DMS114 treated with DMSO at 0.1 percent for 48 hours (cell line): ENCODE results near the gene TTLL3.

Experiments
- DNase-seq: peaks from one replicate; lab custom pipeline; 2025; ENCODE audit not compliant: unreplicated experiment; lab: John Stamatoyannopoulos, UW

The TTLL3 gene

DNA sequence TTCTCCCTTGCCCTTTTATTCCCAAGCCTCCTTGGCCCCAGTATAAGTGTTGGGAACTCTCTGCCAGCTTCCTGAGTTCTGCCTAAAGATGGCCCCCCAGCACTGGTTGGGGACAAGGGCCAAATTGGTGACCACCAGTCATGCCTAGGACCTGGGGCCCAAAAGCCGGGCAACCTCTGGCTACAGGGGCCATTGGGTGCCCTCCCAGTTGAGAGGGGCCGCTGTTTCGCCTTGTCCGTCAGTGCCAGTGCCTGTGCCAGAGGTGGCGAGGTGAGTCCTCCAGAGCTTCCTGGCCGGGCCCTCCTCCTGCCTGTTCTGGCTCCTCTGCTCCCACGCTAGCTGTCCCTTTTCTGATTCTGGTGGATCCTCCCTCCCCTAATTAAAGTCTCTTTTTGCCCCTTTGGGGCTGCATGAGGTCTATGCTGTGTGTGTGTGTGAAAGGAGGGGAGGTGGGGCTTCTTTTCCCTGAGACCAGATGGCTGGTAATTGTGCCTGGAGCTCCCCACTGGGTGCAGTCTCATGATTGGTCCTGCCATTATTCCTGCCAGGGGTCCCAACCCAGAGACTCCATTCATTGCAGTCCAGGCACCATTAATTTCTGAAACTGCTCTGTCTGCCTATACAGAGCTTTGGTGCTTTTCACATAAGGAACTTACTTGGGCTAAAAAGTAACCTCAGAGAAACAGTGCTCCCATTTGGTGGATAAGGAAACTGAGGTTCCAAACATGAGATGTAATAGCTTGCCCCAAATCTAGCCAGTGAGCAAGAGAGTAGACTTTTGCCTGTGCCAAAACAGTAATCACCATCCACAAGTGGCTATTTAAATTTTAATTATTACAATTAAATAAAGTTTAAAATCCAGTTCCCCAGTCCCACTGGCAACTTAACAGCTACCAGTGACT lies 3.1 kb upstream of the TTLL3 start:
- no peak for DNase-seq

DNA sequence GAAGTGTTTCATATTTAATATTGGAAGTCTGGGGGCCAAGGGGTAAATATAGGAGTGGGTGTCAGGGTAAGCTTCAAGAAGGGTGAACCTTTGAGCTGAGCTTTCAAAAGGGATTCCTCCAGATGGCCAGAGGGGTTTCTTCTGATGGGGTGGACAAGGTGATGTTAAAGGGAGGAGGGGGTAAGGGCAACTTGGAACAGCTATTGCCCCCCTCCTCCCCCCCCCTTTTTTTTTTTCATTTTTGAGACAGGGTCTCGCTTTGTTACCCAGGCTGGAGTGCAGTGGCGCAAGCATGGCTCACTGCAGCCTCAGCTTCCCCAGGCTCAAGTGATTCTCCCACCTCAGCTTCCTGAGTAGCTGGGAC lies 2.1 kb upstream of the TTLL3 start:
- no peak for DNase-seq

DNA sequence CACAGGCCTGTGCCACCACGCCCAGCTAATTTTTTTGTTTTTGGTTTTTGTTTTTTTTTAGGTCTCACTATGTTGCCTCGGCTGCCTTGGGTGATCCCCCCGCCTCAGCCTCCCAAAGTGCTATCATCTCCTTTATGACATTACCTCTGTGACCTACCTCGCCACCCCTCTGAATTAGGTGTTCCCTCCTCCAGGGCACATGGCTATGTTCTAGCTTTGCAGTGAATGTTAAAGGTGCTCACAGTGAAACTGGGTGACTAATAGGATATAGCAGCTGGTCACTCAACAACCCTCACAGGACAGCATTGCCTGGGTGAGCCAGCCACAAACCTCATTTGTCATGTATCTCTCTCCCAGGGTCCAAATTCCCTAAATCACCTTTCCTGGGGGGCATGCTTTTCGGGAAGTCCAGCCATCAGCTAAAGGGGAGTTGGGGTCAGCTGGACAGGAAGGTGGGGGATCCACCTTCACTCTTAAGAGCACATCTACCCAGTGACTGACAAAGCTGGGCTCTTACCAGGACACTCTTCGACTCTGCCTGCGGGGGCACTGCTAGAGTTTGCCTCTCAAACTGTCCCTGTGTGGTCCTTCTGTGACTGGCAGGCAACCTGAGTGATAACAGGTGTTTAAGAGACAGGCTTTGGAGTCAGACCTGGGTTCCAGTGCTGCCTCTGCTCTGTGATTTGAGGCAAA lies 1.6 kb upstream of the TTLL3 start:
- no peak for DNase-seq

DNA sequence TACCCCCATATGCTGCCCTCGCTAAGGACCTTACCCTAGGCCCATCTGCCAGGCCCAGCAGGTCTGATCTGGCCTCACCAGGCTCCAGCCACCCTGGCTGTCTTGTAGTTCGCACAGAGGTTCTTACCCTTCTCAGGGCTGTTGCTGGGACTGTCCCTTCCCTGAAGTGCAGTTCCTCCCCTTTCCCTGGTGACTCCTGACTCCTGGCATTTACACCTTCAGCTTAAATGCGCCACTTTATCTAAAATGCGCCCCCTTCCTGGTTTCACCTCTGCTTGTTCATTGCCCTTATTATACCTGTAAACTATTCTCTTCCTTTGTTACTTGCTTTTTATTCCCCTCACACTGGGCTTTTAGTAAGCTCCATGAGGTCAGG lies 835 bp upstream of the TTLL3 start:
- DNase-seq = no peak

DNA sequence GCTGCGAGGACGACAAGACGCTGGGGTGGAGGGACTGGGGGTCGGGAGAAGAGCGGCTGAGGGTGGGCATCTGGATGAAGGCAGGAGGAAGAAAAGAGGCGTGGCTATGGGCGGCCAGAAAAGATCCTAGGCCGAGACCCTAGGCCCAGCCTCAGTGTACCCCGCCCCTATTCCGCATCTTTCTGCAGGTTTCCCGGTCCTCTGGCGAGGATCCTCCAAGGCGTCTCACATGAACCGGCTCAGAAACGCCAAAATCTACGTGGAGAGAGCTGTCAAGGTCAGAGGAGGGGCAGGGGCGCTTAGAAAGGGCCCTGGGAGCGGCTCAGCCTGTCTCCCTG lies 340 bp downstream of the TTLL3 start:
- no peak for DNase-seq

DNA sequence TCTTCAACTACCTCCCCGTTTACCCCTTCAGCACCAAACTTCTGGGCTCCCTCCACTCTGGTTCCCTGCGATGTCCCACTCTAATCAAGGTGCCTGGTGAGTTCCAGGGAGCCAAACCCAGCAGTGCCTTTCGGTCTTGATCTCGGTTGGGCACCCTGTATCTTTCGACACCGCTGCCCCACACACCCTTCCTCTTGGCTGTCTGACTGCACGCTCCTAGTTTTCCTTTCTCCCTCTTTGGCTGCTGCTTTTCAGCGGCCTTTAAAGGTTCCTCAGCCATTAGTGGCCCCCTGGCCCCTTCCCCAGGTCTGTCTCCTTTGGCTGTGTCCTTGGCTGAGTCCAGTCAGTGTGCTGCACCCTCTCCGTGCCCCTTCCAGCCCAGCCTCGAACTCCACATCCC lies 784 bp downstream of the TTLL3 start:
- no peak for DNase-seq

DNA sequence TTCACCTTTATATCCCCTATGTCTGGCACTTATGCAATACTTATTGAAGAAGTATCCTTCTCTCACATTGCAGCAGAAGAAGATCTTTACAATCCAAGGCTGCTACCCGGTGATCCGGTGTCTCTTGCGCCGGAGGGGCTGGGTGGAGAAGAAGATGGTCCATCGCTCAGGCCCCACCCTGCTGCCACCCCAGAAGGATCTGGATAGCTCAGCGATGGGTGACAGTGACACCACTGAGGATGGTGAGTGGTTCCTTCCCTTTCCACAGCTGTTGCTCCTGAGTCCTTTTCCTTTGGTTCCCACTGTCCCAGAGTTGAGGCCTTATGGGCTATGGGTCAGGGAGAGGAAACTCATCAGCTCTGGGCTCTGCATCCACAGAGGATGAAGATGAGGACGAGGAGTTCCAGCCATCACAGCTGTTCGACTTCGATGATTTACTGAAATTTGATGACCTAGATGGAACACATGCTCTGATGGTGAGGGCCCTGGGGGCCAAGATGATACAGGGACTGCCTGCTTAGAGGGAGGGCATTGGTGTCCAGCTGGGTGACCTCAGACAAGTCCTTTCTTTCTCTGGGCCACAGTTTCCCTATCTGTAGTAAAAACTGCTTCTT lies 2.9 kb downstream of the TTLL3 start:
- DNase-seq = no peak

DNA sequence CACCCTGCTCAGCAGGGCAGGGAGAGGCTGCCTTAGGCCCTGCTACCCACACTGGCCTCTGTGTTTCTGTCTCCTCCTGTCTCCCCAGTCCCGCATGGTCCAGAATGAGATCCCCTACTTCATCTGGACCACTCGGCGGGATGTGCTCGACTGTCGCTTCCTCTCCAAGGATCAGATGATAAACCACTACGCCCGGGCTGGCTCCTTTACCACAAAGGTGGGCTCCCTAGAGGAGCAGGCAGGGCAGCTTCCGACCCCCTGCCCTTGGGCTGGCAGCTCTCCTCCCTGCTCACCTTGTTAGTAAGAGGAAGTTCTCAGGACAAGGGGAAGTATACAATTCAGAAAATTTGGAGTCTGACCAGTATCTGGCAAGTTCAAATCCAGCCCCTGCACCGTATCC lies 5.9 kb downstream of the TTLL3 start:
- no peak for DNase-seq

DNA sequence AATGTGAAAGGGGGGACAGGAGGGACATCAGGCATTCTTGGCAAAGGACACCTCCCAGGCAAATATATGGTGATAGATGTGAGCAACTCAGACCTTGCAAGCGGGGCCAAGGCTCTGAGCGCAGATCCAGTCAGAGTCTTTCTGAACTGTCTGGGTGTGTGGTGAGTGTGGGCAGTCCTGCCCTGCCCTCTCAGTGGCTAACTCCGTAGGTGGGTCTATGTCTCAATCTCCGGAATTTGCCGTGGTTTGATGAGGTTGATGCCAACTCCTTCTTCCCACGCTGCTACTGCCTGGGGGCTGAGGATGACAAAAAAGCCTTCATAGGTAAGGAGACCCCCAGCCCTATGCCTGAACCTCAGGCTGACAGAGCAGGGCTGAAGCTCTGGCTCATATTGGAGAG lies 7.4 kb downstream of the TTLL3 start:
- DNase-seq = no peak

DNA sequence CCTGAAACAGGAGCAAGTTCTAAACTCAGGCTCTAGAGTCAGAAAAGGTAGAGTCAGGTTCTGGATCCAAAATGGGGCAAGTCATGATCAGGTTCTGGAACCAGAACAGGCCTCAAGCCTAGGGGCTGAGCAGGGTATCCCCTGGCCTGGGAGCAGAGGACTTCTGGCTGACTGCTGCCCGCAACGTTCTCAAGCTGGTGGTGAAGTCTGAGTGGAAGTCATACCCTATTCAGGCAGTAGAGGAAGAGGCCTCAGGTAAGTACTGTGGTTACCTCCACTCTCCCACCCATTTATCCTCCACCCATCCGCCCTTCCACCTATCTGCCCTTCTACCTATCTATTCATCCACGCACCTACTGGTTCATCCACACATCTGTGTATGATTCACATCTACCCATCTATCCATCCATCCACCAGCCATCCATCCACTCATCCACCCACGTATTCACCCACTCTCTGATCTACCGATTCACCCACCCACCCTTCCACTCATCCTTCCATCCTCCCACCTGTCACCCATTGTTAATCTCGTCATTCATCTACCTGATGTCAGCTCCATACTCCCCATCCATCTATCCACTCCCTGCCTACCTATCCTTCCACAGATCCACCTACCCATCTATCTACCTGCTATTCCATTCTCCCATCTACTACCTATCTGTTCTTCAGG lies 8.7 kb downstream of the TTLL3 start:
- no peak for DNase-seq

DNA sequence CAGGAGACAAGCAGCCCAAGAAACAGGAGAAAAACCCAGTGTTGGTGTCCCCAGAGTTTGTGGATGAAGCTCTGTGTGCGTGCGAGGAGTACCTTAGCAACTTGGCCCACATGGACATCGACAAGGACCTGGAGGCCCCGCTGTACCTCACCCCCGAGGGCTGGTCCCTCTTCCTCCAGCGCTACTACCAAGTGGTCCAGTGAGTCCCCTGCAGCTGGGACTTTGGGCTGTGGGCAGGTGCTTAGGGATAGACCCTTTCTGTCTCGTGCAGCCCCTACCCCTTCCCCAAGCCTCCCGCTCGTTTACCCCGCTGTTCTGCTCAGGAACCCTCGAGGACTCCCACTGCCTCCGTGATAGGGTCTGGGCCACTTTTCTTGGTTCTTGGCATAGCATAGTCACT lies 10.5 kb downstream of the TTLL3 start:
- DNase-seq = no peak

DNA sequence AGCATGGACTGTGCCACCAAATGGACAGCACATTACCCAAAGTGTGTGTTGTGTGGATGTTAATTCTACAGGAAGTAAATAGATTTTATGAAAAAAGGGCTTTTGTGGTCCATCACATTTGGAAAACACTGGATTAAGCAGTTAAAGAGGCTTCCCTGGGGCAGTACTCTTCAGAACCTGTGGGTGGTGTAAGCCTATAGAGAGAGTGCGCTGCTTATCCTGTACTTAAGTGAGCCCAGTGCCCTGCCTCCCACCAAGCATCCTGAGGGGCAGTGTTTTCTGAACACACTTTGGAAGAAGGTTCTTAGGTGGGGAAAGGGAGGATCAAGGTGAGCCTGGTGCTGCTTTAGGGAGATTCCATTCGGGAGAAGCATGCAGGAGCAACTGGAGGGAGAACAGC lies 10.9 kb downstream of the TTLL3 start:
- DNase-seq = no peak

DNA sequence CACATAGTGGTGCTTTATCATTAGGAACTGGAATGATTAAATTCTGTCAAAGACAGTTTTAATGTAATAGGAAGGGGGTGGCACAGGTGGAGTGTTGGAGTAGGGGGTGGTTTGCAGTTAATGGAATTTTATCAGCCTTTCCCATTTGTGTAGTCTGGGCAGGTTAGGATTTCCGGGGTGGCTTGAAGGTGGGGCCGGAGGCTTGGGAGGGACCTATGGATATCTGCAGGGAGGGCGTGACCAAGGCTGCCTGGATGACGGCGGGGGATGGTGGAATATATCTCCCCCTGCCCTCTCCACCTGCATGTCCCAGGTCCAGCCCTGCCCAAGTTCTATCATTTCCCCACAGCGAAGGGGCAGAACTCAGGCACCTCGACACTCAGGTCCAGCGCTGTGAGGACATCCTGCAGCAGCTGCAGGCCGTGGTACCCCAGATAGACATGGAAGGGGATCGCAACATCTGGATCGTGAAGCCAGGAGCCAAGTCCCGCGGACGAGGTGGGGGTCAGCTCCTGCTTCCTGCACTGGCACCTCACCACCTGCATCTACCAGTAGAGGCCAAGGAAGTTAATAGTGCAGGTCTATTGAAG lies 15.5 kb downstream of the TTLL3 start:
- no peak for DNase-seq

DNA sequence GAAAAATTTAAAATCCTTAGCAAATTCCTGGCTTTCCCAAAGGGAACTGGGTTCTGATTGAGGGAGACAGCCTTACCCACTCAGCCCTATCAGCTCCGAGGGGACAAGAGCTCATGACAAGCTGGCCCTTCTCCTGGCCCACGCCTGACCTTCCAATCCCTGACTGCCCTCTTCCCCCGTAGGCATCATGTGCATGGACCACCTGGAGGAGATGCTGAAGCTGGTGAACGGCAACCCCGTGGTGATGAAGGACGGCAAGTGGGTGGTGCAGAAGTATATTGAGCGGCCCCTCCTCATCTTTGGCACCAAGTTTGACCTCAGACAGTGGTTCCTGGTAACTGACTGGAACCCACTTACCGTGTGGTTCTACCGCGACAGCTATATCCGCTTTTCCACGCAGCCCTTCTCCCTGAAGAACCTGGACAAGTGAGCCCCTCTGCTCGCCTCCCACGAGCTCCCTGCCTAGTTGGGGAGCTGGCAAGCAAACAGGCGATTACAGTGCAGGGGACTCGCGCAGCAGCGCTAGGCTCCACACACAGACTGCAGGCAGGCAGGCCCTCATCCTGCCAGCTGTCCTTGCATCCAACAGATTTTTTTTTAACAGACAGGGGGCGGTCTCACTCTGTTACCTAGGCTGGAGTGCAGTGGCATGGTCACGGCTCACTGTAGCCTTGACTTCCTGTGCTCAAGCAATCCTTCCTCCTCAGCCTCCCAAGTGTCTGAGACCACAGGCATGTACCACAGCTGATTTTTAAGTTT lies 16.9 kb downstream of the TTLL3 start:
- no peak for DNase-seq

DNA sequence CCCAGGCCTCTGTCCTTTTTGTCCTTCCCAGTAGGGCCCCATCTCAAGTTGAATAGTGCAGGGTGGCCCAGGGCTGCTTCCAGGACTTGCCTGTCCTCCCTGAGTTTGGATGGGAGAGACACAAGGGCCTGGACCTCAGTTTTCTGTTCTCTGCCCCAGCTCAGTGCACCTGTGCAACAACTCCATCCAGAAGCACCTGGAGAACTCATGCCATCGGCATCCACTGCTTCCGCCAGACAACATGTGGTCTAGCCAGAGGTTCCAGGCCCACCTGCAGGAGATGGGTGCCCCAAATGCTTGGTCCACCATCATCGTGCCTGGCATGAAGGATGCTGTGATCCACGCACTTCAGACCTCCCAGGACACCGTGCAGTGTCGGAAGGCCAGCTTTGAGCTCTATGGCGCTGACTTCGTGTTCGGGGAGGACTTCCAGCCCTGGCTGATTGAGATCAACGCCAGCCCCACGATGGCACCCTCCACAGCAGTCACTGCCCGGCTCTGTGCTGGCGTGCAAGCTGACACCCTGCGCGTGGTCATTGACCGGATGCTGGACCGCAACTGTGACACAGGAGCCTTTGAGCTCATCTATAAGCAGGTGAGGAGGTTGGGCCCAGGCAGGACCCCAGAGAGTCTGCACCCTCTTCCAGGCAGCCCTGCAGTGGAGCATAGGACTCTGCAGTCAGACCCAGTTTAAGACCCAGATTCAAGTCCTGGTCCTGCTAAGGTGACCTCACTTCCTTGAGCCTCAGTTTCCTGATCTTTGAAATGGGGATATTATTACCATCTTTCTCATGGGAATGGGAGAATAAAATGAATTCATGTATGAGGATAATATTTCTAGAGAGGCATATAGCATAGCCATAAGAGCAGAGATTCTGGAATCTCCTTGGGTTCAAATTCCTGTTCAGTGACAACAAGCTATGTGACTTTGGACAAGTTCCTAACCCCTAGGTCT lies 19.0 kb downstream of the TTLL3 start:
- no peak for DNase-seq

DNA sequence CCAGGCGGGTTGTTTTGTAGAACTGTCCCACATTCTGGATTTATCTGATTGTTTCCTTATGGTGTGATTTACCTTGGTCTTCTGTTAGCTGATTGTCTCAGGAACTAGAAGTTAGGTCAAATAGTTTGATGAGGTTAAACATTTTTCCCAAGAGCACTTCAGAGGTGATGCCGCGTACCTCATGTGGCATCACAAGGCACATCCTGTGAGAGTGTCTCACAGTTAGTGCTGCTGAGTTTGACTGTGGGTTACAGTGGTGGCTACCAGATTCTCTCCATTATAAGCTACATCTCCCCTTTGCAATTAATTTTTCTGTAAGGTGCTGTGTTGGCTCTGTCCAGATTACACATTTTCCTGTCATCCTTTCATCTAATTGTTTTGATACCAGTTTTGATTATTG lies 21.2 kb downstream of the TTLL3 start:
- no peak for DNase-seq

DNA sequence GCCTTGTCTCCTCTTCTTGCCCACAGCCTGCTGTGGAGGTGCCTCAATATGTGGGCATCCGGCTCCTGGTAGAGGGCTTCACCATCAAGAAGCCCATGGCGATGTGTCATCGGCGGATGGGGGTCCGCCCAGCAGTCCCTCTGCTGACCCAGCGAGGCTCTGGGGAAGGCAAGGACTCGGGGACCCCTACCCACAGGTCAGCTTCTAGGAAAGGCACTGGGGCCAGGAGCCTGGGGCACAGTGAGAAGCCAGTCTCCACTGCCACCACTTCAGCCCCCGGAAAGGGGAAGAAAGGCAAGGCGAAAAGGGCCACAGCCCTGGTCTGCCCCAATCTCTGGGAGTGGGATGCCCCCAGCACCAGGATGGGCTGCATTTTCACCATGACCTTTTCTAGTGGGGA lies 23.0 kb downstream of the TTLL3 start:
- no peak for DNase-seq

DNA sequence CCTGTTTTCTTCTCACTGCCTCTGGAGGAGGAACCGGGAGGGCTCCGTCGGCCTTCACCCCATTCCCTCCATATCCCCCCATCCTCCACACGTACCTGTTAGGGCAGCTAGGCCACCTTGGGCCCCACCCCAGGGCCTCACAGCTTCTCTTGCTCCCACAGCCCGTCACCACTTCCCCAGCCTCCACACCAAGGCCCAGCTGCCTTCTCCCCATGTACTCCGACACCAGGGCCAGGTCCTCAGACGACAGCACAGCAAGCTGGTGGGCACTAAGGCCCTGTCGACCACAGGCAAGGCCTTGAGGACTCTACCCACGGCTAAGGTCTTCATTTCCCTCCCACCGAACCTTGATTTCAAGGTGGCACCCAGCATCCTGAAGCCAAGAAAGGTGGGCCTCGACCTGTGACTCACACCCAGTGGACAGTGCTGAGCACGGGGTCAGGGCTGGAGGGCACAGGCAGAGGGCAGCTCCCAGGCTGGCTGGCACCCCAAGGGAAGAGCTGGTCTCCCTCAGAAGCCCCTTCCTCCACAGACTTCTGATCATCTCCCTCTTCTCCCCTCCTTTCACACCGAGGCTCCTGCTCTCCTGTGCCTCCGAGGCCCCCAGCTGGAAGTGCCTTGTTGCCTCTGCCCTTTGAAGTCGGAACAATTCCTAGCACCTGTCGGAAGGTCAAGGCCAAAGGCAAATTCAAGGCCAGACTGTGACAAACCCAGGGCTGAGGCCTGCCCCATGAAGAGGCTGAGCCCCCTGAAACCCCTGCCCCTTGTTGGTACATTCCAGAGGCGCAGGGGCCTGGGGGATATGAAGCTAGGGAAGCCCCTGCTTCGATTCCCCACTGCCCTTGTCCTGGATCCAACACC lies 24.7 kb downstream of the TTLL3 start:
- DNase-seq = no peak
